CD14-positive monocyte (primary cell): ENCODE measurements around the gene LILRA2. TPM values are rescaled to one million over a fixed set of nuclear protein-coding genes. Genes with fewer than 3 reads are reported as not detected.

Experiments used
- DNase-seq, 3 donors: peaks; one replicate each; pipeline ENCODE4 v3.0.0-alpha.2; 2011 to 2022
- H2AFZ ChIP-seq: 2 replicates; pipeline ENCODE4 v1.6.0; 2012; ENCODE audit warnings: mild to moderate bottlenecking, low read depth, low read length, inconsistent platforms; ENCODE audit not compliant: insufficient read depth, poor library complexity, severe bottlenecking
- H3K27ac ChIP-seq, 2 donors: 1 replicate in 1 of 2; 2 replicates in 1 of 2; pipeline ENCODE4 v1.5.1; 2012 to 2013; ENCODE audit warnings: low read length in 2 of 2, control low read depth in 1 of 2, inconsistent platforms in 1 of 2, low read depth in 1 of 2, mild to moderate bottlenecking in 1 of 2
- H3K27me3 ChIP-seq, 2 donors: one replicate each; pipeline versions ENCODE4 v1.6.0 to v1.6.1; 2011 to 2013; ENCODE audit warnings: low read length in 2 of 2; ENCODE audit not compliant: control insufficient read depth in 2 of 2, insufficient read depth in 2 of 2
- H3K36me3 ChIP-seq, 2 donors: replicated peaks in 1 of 2; 1 replicate in 1 of 2; 2 replicates in 1 of 2; pipeline versions ENCODE4 v1.5.1 to v1.6.1; 2012 to 2013; ENCODE audit warnings: low read length in 2 of 2, control low read depth in 1 of 2, inconsistent platforms in 1 of 2, mild to moderate bottlenecking in 1 of 2; ENCODE audit not compliant: insufficient read depth in 2 of 2, control insufficient read depth in 1 of 2
- H3K4me1 ChIP-seq, 2 donors: 1 replicate in 1 of 2; 2 replicates in 1 of 2; pipeline versions ENCODE4 v1.5.1 to v1.6.1; 2012 to 2013; ENCODE audit warnings: low read length in 2 of 2, control low read depth in 1 of 2, inconsistent platforms in 1 of 2, mild to moderate bottlenecking in 1 of 2, moderate library complexity in 1 of 2; ENCODE audit not compliant: insufficient read depth in 2 of 2, control insufficient read depth in 1 of 2
- H3K4me2 ChIP-seq: replicated peaks from 2 replicates; pipeline ENCODE3; 2012; ENCODE audit warnings: low read length, moderate library complexity, mild to moderate bottlenecking; ENCODE audit not compliant: poor library complexity, severe bottlenecking; ENCODE audit errors: extremely low read depth
- H3K4me3 ChIP-seq, 3 experiments: fragments of 200-600 bp in 1 of 3; sonication (generic) in 1 of 3; replicated peaks in 1 of 3; 1 replicate in 2 of 3; 2 replicates in 1 of 3; pipeline ENCODE4 v1.5.1; 2011 to 2013; ENCODE audit warnings: low read length in 3 of 3, mild to moderate bottlenecking in 3 of 3, control low read depth in 2 of 3, low read depth in 2 of 3, inconsistent platforms in 1 of 3, moderate library complexity in 1 of 3
- H3K79me2 ChIP-seq: 2 replicates; pipeline ENCODE4 v1.6.0; 2012; ENCODE audit warnings: mild to moderate bottlenecking, control low read depth, inconsistent platforms, low read length, moderate library complexity; ENCODE audit not compliant: insufficient read depth
- H3K9ac ChIP-seq: 2 replicates; pipeline ENCODE4 v1.6.0; 2017; ENCODE audit warnings: low read length, mild to moderate bottlenecking; ENCODE audit not compliant: insufficient read depth, poor library complexity, severe bottlenecking
- H3K9me3 ChIP-seq, 2 donors: replicated peaks in 1 of 2; 1 replicate in 1 of 2; 2 replicates in 1 of 2; pipeline versions ENCODE4 v1.5.1 to v1.6.1; 2012 to 2013; ENCODE audit warnings: low read length in 2 of 2, control low read depth in 1 of 2; ENCODE audit not compliant: control insufficient read depth in 1 of 2, insufficient read depth in 1 of 2
- H4K20me1 ChIP-seq: 2 replicates; pipeline ENCODE4 v1.6.0; 2012; ENCODE audit warnings: mild to moderate bottlenecking, low read length, control low read depth, moderate library complexity; ENCODE audit not compliant: insufficient read depth
- H3K27ac Mint-ChIP-seq, 7 donors: one replicate each; pipeline ENCODE4 v1.8.0; 2020; ENCODE audit warnings: mild to moderate bottlenecking in 7 of 7, mixed read lengths in 7 of 7, moderate library complexity in 6 of 7, inconsistent platforms in 2 of 7
- H3K27me3 Mint-ChIP-seq, 3 donors: one replicate each; pipeline ENCODE4 v1.8.0; 2021 to 2022; ENCODE audit warnings: low read depth in 3 of 3, mild to moderate bottlenecking in 3 of 3, mixed read lengths in 3 of 3, moderate library complexity in 3 of 3, inconsistent platforms in 1 of 3
- H3K36me3 Mint-ChIP-seq, 2 donors: one replicate each; pipeline ENCODE4 v1.8.0; 2020; ENCODE audit warnings: mixed read lengths in 2 of 2, inconsistent platforms in 1 of 2, mild to moderate bottlenecking in 1 of 2
- H3K4me1 Mint-ChIP-seq: one replicate; pipeline ENCODE4 v1.8.0; 2020; ENCODE audit warnings: mild to moderate bottlenecking, mixed read lengths
- H3K4me3 Mint-ChIP-seq, 2 donors: one replicate each; pipeline ENCODE4 v1.8.0; 2020; ENCODE audit warnings: mild to moderate bottlenecking in 2 of 2, mixed read lengths in 2 of 2, moderate library complexity in 1 of 2
- H3K9me3 Mint-ChIP-seq, 7 donors: one replicate each; pipeline ENCODE4 v1.8.0; 2020 to 2022; ENCODE audit warnings: mixed read lengths in 7 of 7, mild to moderate bottlenecking in 6 of 7, moderate library complexity in 6 of 7, inconsistent platforms in 2 of 7
- CTCF ChIP-seq: fragments of 200-600 bp; IDR thresholded peaks from one replicate; pipeline ENCODE4 v1.8.0; 2022; ENCODE audit warnings: antibody characterized with exemption, mild to moderate bottlenecking
- WGBS: methylation state at CpG from one replicate; pipeline ENCODE4 v1.1.5; 2013; ENCODE audit warnings: missing lambda C conversion rate; ENCODE audit not compliant: insufficient coverage; 5-methylcytosine and 5-hydroxymethylcytosine counted together
- intact Hi-C, 2 donors: fragments of 100-400 bp; cut with micrococcal nuclease; formaldehyde crosslinking; loops; one replicate each; pipeline versions ENCODE4 v1.15.0 to v1.15.1; 2023
- polyA plus RNA-seq, 3 donors: library from polyadenylated mRNA; depleted of rRNA in 1 of 3; unstranded in 2 of 3; stranded (reverse) in 1 of 3; fragments of 300-500 nt in 2 of 3; fragments of >200 nt in 1 of 3; fragmentation: Illumina TruSeq in 2 of 3; gene quantifications; 1 replicate in 2 of 3; 2 replicates in 1 of 3; pipeline ENCODE4 v1.2.3, GENCODE V29; 2012 to 2021

The LILRA2 gene
- polyA plus RNA-seq, 3 donors = 333 to 451 (median 377) TPM

DNA sequence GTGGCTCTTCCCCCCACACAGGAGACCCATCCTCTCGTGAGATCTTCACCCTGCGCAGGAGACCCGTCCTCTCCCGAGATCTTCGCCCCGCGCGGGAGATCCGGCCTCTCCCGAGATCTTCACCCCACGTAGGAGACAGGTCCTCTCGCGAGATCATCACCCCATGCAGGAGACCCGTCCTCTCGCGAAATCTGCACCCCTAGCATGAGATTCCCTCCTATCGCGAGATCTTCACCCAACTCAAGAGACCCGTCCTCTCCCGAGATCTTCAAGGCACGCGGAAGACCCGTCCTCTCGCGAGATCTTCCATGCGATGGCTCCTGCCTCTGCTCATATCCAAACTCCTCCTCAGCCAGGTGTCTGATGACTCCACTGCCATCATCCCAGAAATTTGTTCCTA lies 46.6 kb upstream of the LILRA2 start:
- Mint-ChIP-seq H3K4me3 (no peak overlapping the region), H3K27ac (no peak overlapping the region), H3K4me1 (peaks cover 14% of the 10 kb centered on the region), H3K27me3 (peaks cover 35 to 47% (median 39%) of the 10 kb centered on the region in 3 donors), H3K36me3 (no peaks in the 10 kb centered on the region), H3K9me3 (peaks cover 4 to 15% (median 8%) of the 10 kb centered on the region in 7 donors)
- no peak overlapping the region for H2AFZ ChIP-seq
- TF ChIP-seq CTCF = no peak
- H3K4me3 ChIP-seq = no peak overlapping the region
- H3K27me3 ChIP-seq = peaks cover 13 to 16% of the 10 kb centered on the region in 2 donors
- H3K79me2 ChIP-seq = no peaks in the 10 kb centered on the region
- H3K27ac ChIP-seq = no peak overlapping the region
- no peak for DNase-seq
- no peaks in the 10 kb centered on the region for H3K36me3 ChIP-seq
- H3K9ac ChIP-seq = no peak overlapping the region
- no peaks in the 10 kb centered on the region for H4K20me1 ChIP-seq
- H3K4me1 ChIP-seq = peaks cover under 1 to 7% of the 10 kb centered on the region in 2 donors
- H3K9me3 ChIP-seq = peaks cover 0 to 3% of the 10 kb centered on the region in 2 donors
- WGBS = 83% methylated on average over 19 of the region's 26 CpGs
- intact Hi-C loops = loop anchor here in 1 of 2 donors (10.0 kb wide), 1 partner anchor 248 kb away; no protein-coding TSS in a partner anchor
- H3K4me2 ChIP-seq = no peak overlapping the region

- WGBS = no CpG with 5 or more reads among the region's 5 CpGs
- Mint-ChIP-seq H3K4me3 (no peak overlapping the region), H3K27ac (no peak overlapping the region), H3K9me3 (peaks cover 4 to 20% (median 8%) of the 10 kb centered on the region in 7 donors), H3K4me1 (peaks cover 30% of the 10 kb centered on the region), H3K36me3 (peaks cover 0 to 2% of the 10 kb centered on the region in 2 donors), H3K27me3 (peaks cover 21 to 37% (median 29%) of the 10 kb centered on the region in 3 donors)
- TF ChIP-seq CTCF = no peak
- Histone ChIP-seq H3K4me3 (no peak overlapping the region), H3K27ac (no peak overlapping the region), H3K27me3 (peaks cover 0 to 18% of the 10 kb centered on the region in 2 donors), H2AFZ (no peak overlapping the region), H3K4me2 (no peak overlapping the region), H3K4me1 (peaks cover 15 to 29% of the 10 kb centered on the region in 2 donors), H4K20me1 (no peaks in the 10 kb centered on the region), H3K9me3 (peaks cover 0 to 3% of the 10 kb centered on the region in 2 donors), H3K79me2 (no peaks in the 10 kb centered on the region), H3K9ac (no peak overlapping the region), H3K36me3 (no peaks in the 10 kb centered on the region)
- DNase-seq = no peak
- intact Hi-C loops = loop anchor here in 1 of 2 donors (10.0 kb wide), 1 partner anchor 116 kb away; the partner anchor contains the start of gene TTYH1
Measured at GRCh38 chr19:54530866-54531265, 42.7 kb upstream of the LILRA2 start.
